ENCODE results near the gene KIAA1755.

The KIAA1755 gene

GRCh38 chr20:38272961-38273360 lies 12.4 kb upstream of the KIAA1755 start:
- H2AFZ ChIP-seq (ENCODE audit: low read length, unreplicated experiment), result peak overlapping the region; percentile 56
- H3K4me3 ChIP-seq (ENCODE audit: low read depth, low read length), result peak overlapping the region; percentile 5; the same call in 1 of the 2 replicates
- H3K79me2 ChIP-seq (ENCODE audit: control insufficient read depth, insufficient read depth, low read length, unreplicated experiment), result no peaks in the 10 kb centered on the region
- no peaks in the 10 kb centered on the region for H3K36me3 ChIP-seq (ENCODE audit: insufficient read depth, low read length)
- H3K27me3 ChIP-seq (ENCODE audit: insufficient read depth, low read length), result no peaks in the 10 kb centered on the region
- H3K4me1 ChIP-seq (ENCODE audit: control insufficient read depth, insufficient read depth, low read length, unreplicated experiment), result peaks cover 61% of the 10 kb centered on the region
- H3K27ac ChIP-seq (ENCODE audit: low read depth, low read length), result peak overlapping the region; percentile 80

GRCh38 chr20:38272398-38272797 lies 11.9 kb upstream of the KIAA1755 start:
- H3K36me3 ChIP-seq (ENCODE audit: insufficient read depth, low read length), result no peaks in the 10 kb centered on the region
- no peaks in the 10 kb centered on the region for H3K79me2 ChIP-seq (ENCODE audit: control insufficient read depth, insufficient read depth, low read length, unreplicated experiment)
- peak overlapping the region; percentile 56 for H2AFZ ChIP-seq (ENCODE audit: low read length, unreplicated experiment)
- no peaks in the 10 kb centered on the region for H3K27me3 ChIP-seq (ENCODE audit: insufficient read depth, low read length)
- peaks cover 63% of the 10 kb centered on the region for H3K4me1 ChIP-seq (ENCODE audit: control insufficient read depth, insufficient read depth, low read length, unreplicated experiment)
- peak overlapping the region; percentile 80 for H3K27ac ChIP-seq (ENCODE audit: low read depth, low read length)
- H3K4me3 ChIP-seq (ENCODE audit: low read depth, low read length), result peak overlapping the region; percentile 45; the same call in 1 of the 2 replicates

GRCh38 chr20:38271608-38272120 lies 11.1 kb upstream of the KIAA1755 start:
- Histone ChIP-seq H3K79me2 (ENCODE audit: control insufficient read depth, insufficient read depth, low read length, unreplicated experiment) (no peaks in the 10 kb centered on the region), H3K36me3 (ENCODE audit: insufficient read depth, low read length) (no peaks in the 10 kb centered on the region), H3K4me3 (ENCODE audit: low read depth, low read length) (peak overlapping the region; percentile 45; the same call in 1 of the 2 replicates), H3K27ac (ENCODE audit: low read depth, low read length) (peak overlapping the region; percentile 80), H3K27me3 (ENCODE audit: insufficient read depth, low read length) (no peaks in the 10 kb centered on the region), H2AFZ (ENCODE audit: low read length, unreplicated experiment) (no peak overlapping the region), H3K4me1 (ENCODE audit: control insufficient read depth, insufficient read depth, low read length, unreplicated experiment) (peaks cover 64% of the 10 kb centered on the region)

DNA sequence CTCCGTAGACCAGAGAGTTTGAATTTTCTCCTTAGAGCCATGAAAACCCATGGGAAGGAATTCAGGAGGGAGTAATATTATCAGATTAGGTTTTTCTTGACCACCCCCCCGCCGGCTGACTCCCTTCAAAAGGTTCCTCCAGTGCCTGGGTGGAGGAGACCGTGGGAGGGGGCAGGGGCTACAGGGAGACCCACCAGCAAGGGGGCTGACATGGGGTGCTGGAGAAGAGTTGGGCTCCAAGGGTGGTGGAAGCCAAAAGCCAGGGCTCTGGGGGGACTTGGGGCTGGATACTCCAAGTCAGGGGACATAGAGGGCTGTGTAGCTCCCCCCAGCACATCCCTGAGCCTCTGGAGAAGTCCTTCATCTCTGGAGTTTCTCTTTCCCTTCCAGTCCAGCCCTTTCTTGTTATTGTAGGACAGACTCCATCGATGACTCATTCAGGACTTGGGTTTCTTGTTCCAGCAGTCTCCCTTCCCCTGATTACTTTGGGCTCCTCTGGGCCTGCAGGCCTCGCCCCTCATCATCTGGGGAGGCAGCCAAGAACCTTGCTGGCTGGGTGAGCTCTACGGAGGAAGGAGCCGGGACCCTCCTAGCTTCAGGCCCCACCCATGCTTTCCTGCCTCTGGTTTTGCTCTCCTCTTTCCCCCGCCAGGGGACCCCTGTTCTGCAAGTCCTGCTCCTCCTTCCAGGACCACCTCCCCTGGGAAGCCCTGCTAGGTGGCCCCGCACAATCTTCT lies 10.5 kb upstream of the KIAA1755 start:
- no peak overlapping the region for H2AFZ ChIP-seq (ENCODE audit: low read length, unreplicated experiment)
- no peaks in the 10 kb centered on the region for H3K27me3 ChIP-seq (ENCODE audit: insufficient read depth, low read length)
- peak overlapping the region; percentile 80 for H3K27ac ChIP-seq (ENCODE audit: low read depth, low read length)
- H3K4me1 ChIP-seq (ENCODE audit: control insufficient read depth, insufficient read depth, low read length, unreplicated experiment), result peaks cover 62% of the 10 kb centered on the region
- no peaks in the 10 kb centered on the region for H3K36me3 ChIP-seq (ENCODE audit: insufficient read depth, low read length)
- H3K79me2 ChIP-seq (ENCODE audit: control insufficient read depth, insufficient read depth, low read length, unreplicated experiment), result no peaks in the 10 kb centered on the region
- H3K4me3 ChIP-seq (ENCODE audit: low read depth, low read length), result peak overlapping the region; percentile 45; the same call in 1 of the 2 replicates

- Histone ChIP-seq H2AFZ (ENCODE audit: low read length, unreplicated experiment) (no peak overlapping the region), H3K4me1 (ENCODE audit: control insufficient read depth, insufficient read depth, low read length, unreplicated experiment) (peaks cover 51% of the 10 kb centered on the region)
Measured at GRCh38 chr20:38269715-38270114, 9.2 kb upstream of the KIAA1755 start.

DNA sequence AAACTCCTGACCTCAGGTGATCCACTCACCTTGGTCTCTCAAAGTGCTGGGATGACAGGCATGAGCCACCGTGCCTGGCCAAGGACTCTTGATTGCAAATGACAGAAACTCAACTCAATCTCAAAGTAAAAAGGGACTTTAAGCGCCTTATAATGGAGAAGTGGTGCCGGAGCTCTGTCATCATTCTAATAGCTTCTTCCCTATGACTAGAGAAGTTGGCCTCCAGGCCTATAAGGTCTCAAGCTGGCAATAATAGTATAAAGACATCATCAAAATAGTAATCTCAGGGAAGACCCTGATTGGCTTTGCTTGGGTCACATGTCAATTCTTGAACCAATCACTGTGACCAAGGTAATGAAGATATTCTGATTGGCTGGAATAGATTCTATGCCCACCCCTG lies 8.5 kb upstream of the KIAA1755 start:
- Histone ChIP-seq H3K4me1 (ENCODE audit: control insufficient read depth, insufficient read depth, low read length, unreplicated experiment) (peaks cover 46% of the 10 kb centered on the region), H3K36me3 (ENCODE audit: insufficient read depth, low read length) (no peaks in the 10 kb centered on the region), H3K27me3 (ENCODE audit: insufficient read depth, low read length) (no peaks in the 10 kb centered on the region), H2AFZ (ENCODE audit: low read length, unreplicated experiment) (no peak overlapping the region), H3K4me3 (ENCODE audit: low read depth, low read length) (no peak overlapping the region), H3K27ac (ENCODE audit: low read depth, low read length) (no peak overlapping the region), H3K79me2 (ENCODE audit: control insufficient read depth, insufficient read depth, low read length, unreplicated experiment) (no peaks in the 10 kb centered on the region)

More at GRCh38 chr20:38269715-38270114, 9.2 kb upstream of the KIAA1755 start:
- Histone ChIP-seq H3K36me3 (ENCODE audit: insufficient read depth, low read length) (no peaks in the 10 kb centered on the region), H3K4me3 (ENCODE audit: low read depth, low read length) (no peak overlapping the region), H3K27me3 (ENCODE audit: insufficient read depth, low read length) (no peaks in the 10 kb centered on the region), H3K79me2 (ENCODE audit: control insufficient read depth, insufficient read depth, low read length, unreplicated experiment) (no peaks in the 10 kb centered on the region), H3K27ac (ENCODE audit: low read depth, low read length) (no peak overlapping the region)

- no peak overlapping the region for H2AFZ ChIP-seq (ENCODE audit: low read length, unreplicated experiment)
- no peaks in the 10 kb centered on the region for H3K36me3 ChIP-seq (ENCODE audit: insufficient read depth, low read length)
- no peak overlapping the region for H3K27ac ChIP-seq (ENCODE audit: low read depth, low read length)
- H3K27me3 ChIP-seq (ENCODE audit: insufficient read depth, low read length), result no peaks in the 10 kb centered on the region
- no peak overlapping the region for H3K4me3 ChIP-seq (ENCODE audit: low read depth, low read length)
- H3K79me2 ChIP-seq (ENCODE audit: control insufficient read depth, insufficient read depth, low read length, unreplicated experiment), result no peaks in the 10 kb centered on the region
- H3K4me1 ChIP-seq (ENCODE audit: control insufficient read depth, insufficient read depth, low read length, unreplicated experiment), result peaks cover 39% of the 10 kb centered on the region
Measured at GRCh38 chr20:38267901-38268514, 7.5 kb upstream of the KIAA1755 start.

DNA sequence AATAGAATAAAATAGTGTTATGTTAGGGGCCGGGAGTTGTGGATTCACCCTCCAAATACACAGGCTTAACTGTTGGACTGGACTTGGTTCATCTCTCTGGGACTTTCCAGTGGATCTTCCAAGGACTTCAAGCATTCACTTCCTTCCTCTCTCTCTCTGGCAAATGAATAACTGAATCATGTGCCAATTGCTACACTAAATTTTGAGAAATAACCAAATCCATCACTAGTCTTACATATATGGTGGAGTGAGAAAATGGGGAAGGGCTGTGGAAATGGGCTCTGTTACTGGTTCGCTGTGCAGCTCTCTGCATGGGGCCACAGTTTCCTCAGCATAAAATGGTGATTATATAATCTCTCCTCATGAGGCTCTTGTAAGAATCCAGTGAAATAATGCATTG lies 6.8 kb upstream of the KIAA1755 start:
- Histone ChIP-seq H3K36me3 (ENCODE audit: insufficient read depth, low read length) (no peaks in the 10 kb centered on the region), H3K27ac (ENCODE audit: low read depth, low read length) (no peak overlapping the region), H3K27me3 (ENCODE audit: insufficient read depth, low read length) (no peaks in the 10 kb centered on the region), H2AFZ (ENCODE audit: low read length, unreplicated experiment) (no peak overlapping the region), H3K4me3 (ENCODE audit: low read depth, low read length) (no peak overlapping the region), H3K4me1 (ENCODE audit: control insufficient read depth, insufficient read depth, low read length, unreplicated experiment) (peaks cover 32% of the 10 kb centered on the region), H3K79me2 (ENCODE audit: control insufficient read depth, insufficient read depth, low read length, unreplicated experiment) (no peaks in the 10 kb centered on the region)

- H2AFZ ChIP-seq (ENCODE audit: low read length, unreplicated experiment), result no peak overlapping the region
- H3K27me3 ChIP-seq (ENCODE audit: insufficient read depth, low read length), result no peaks in the 10 kb centered on the region
- peaks cover 23% of the 10 kb centered on the region for H3K4me1 ChIP-seq (ENCODE audit: control insufficient read depth, insufficient read depth, low read length, unreplicated experiment)
- H3K27ac ChIP-seq (ENCODE audit: low read depth, low read length), result no peak overlapping the region
- H3K79me2 ChIP-seq (ENCODE audit: control insufficient read depth, insufficient read depth, low read length, unreplicated experiment), result no peaks in the 10 kb centered on the region
- no peaks in the 10 kb centered on the region for H3K36me3 ChIP-seq (ENCODE audit: insufficient read depth, low read length)
- no peak overlapping the region for H3K4me3 ChIP-seq (ENCODE audit: low read depth, low read length)
Measured at GRCh38 chr20:38266426-38266825, 5.9 kb upstream of the KIAA1755 start.

DNA sequence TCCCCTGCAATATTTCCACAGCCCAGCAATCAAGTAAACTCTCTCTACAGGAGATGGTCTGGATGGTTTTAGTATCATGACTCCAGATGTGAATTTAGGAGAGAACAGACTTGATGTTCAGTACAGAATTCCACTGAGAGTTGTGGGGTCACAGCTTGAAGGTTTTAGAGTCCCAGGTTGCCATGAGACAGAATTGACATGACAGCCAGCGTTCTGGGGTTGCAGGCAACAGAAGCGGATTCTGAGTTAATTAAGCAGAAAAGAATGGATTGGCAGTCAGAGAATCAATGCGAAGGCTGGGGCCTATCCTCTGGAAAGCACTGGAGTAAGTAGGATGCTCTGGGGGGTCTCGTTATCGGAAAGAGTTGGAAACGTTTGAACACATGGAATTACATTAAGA lies 2.4 kb upstream of the KIAA1755 start:
- H3K4me1 ChIP-seq (ENCODE audit: control insufficient read depth, insufficient read depth, low read length, unreplicated experiment), result peaks cover 4% of the 10 kb centered on the region
- no peak overlapping the region for H2AFZ ChIP-seq (ENCODE audit: low read length, unreplicated experiment)
- H3K79me2 ChIP-seq (ENCODE audit: control insufficient read depth, insufficient read depth, low read length, unreplicated experiment), result no peaks in the 10 kb centered on the region
- no peaks in the 10 kb centered on the region for H3K36me3 ChIP-seq (ENCODE audit: insufficient read depth, low read length)
- no peak overlapping the region for H3K4me3 ChIP-seq (ENCODE audit: low read depth, low read length)
- no peak overlapping the region for H3K27ac ChIP-seq (ENCODE audit: low read depth, low read length)
- H3K27me3 ChIP-seq (ENCODE audit: insufficient read depth, low read length), result no peaks in the 10 kb centered on the region

DNA sequence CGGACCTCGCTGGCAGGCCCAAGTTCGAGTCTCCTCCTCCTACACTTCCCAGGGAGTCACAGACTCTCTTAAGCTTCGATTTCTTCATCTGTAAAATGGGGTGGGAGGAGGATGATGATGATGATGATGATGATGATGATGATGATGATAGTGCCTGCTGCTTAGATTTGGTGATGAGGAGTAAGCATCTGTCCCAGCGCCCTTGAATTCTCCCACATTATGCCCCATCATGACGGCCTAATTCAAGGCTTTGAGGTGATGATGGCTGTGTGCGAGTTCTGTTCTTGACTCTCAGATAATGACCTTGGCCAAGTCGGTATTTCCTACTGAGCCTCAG lies 487 bp upstream of the KIAA1755 start:
- H3K4me3 ChIP-seq (ENCODE audit: low read depth, low read length), result peak overlapping the region; percentile 63
- H3K27ac ChIP-seq (ENCODE audit: low read depth, low read length), result no peak overlapping the region
- no peaks in the 10 kb centered on the region for H3K79me2 ChIP-seq (ENCODE audit: control insufficient read depth, insufficient read depth, low read length, unreplicated experiment)
- H3K27me3 ChIP-seq (ENCODE audit: insufficient read depth, low read length), result no peaks in the 10 kb centered on the region
- H3K36me3 ChIP-seq (ENCODE audit: insufficient read depth, low read length), result no peaks in the 10 kb centered on the region
- peak overlapping the region; percentile 55 for H2AFZ ChIP-seq (ENCODE audit: low read length, unreplicated experiment)
- H3K4me1 ChIP-seq (ENCODE audit: control insufficient read depth, insufficient read depth, low read length, unreplicated experiment), result peaks cover 8% of the 10 kb centered on the region
